Femur (tissue), 1 donor: ENCODE measurements around the gene PADI3.

ENCODE experiments used
- DNase-seq: peaks from one replicate; pipeline ENCODE4 v3.0.0-alpha.2; 2017

PADI3 gene

DNA sequence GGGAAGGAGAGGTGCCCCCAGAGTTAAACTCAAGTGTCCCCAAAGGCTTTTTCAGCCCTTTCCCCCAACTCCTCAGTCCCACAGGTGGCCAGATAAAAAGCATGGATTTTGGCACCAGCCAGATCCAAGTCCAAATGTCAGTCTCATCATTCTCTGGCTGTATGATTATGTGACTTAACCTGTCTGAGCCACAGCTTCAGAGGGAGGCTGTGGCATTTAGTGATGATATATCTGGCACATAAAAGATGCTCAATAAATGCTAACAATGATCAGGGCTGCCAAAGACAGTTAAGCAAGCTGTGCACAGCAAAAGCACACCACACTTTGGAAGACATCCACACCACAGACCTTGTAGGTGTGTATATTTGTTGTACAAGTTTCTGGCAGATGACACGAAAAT is 5.6 kb upstream of the PADI3 start:
- DNase-seq: no peak

DNA sequence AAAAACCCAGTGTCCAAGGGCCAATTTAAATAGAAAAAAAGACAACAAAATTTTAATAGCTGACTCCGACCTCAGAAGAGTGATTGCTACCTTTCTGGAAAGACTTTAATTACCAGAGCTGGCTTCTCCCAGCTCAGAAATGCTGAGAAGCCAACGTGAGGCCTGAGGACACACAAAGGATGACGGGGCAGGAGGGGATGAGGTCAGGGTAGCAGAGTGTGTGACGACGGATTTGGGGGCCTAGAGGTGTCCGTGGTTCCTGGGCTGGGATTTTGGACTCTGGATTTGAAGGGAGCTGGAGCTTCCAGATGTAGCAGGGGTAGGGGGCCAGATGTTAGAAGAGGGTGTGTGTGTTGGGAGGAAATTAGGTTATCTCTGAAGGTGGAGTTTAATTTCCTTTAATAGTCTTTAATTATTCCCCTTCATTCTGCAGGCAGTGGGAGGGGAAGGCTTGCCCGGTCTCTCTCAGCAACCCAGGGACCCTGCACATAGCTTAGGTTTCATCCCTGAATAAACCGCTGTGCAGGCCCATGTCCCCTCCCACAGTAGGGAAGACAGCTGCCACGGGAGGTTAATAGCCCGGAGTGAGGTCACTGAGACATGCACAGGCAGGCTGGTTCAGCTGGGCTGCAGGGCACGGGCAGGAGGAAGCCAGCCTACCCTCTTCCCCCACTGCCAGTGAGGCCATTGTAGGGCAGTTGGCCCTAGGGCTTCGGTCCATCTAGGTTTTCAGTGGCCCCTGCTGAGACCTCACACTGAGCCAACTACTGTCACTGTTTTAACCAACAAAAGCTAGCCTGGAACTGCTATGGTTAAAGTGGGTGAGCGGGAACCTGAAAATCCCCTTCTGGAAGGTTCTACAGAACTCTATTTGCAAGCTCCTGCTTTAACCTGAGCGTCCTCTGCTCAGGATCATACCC is 3.8 kb upstream of the PADI3 start:
- peak; percentile 34 for DNase-seq

DNA sequence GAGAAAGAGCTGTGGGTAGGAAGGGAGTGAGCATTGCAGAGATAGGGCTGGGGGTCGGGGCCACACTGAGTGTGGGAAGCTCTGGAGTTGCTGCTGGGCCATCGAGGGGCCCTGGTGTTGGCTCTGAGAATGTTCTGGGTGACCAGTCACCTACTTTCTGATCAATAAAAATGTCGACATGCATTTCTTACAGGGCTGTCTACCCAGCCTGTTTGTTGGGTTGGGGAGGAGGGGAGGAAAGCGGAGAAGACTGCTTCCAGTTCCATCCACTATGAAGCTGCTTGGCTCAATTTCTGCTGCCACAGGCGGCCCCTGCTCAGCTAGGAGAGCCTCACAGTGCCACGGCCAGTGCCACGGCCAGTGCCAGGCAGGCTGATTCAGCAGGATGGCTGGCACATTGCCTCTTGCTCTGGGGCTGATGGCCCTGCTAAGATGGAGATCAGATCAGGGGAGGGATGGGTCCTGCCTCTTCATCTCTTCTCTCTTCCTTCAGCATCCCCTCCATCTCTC is 3.0 kb upstream of the PADI3 start:
- DNase-seq: no peak

DNA sequence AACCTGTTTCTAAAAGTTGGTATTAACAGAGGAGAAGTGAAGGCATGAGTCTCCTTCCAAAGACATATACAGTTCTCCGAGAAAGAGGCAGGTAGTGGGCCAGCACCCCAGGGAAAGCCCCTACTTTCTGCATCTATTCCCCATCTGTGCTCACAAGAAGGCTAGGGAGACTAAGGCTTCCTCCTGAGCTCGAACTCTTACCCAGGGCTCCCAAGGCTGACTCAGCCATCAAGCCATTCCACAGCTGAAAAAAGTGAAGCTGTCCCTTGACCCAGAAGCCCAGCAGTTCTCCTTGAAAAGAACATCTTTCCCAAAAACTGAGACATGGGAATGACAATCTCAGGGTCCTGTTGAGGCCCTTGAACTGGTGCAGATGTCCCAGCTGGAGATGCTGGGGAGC is 1.9 kb upstream of the PADI3 start:
- DNase-seq: no peak

DNA sequence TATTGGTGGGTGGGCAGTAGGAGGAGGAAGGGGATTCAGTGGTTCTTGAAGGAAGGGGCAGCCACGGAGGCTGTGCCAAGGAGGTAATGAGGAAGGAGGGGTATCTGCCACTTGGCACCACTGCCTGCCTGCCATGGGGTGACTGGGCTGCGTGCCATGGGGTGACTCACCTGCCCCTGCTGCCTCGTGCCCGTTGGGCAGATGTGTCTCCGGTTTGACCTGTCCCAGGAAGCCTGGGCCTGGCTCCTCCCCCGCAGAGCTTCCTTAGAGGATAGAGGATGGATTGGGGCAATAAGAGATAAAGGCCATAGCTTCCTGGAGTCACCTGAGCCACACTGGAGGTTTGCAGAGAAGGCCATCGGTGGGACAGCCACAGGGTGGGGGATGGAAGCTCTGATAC is 1.7 kb downstream of the PADI3 start:
- DNase-seq: no peak

DNA sequence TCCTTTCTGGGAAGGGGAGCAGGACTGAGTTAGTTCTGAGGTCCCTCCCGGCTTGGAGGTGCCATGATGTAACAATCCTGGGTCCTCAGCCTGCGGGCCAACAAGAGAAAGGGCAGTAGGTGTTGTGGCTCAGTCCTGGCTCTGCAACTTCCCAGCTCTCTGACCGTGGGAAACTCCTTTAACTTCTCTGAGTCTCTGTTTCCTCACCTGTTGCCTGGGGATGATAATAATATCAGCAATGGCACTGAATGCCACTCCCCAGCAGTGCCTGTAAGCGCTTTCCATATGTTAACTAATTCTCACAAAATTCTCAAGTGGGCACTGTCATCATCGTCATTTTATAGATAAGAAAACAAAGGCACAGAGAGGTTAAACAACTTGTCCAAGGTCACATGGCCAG is 2.3 kb downstream of the PADI3 start:
- DNase-seq: no peak

DNA sequence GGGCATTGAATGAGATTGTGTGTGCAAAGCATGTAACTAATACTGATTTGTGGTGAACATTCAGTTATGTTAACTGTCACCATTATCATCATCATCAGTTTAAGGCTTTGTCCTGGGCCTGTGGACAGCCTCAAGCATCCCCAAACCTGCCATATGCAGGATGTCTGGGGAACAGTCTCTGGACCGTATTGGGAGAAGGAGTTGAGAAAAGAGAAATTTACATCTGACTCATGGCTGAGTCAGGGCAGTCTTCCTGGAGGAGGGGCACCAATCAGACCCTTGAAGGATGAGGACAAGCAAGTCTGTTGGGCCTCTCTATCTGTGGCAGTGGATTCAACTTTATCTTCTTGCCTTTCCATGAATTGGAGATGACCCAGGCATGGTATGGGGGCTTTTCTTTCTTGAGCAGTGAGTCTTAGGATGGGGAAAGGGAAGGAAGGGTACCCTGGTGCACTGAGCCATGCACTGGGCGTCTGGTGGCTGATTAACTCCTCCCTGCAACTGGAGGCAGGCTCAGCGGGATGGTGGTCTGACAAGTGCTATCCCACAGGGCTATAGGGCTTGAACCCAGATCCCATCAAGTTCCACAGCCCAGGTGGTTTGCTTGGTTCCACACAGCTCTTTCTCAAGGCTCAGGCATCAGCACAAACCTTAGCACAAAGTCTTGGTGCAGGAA is 2.9 kb downstream of the PADI3 start:
- DNase-seq: no peak

DNA sequence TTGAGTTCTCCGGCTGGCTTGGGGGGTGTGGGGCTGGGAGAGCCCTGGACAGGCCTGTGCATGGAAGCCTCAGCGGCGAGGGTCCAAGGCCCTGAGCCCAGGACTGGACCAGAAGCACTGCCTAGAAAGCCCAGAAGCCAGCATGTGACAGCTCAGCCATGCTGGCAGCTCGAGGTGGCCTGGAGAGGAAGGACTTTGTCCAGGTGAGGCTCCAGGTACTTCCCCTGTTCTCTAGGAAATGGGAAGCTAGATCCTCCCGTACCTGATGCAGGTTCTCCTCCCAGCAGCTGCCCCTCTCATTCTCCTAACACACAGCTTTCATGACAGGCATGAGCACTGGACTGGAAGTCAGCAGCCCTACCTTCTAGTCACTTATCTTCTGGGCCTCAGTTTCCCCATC is 6.4 kb downstream of the PADI3 start:
- no peak for DNase-seq

DNA sequence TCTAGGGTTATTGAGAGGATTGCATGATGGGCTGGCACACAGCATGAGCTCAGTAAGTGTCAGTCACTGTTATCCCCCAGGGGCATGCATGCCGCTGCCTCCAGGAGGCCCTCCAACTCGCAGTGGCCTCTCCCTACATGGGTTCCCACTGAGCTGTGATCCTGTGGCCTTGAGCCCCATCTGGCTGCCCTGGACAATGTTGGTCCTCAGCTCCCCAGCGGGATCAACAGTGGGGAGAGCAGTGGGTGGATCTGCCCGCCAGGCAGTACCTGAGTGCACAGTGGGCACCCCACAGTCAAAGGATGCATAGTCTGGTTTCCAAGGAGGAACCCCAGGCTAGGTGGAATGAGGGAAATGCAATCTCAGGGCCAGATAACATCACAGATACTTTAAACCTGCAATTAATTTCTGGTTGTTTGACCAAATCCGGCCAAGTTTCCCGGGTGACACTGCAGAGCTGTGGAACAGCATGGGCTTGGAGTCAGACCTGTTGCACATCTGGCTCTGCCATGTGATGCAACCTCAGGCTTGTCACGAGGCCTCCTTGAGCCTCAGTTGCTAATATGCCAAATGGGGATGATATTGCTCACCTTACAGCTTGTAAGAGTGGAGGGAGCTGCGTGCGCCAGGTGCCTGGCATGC is 9.3 kb downstream of the PADI3 start:
- DNase-seq: no peak

DNA sequence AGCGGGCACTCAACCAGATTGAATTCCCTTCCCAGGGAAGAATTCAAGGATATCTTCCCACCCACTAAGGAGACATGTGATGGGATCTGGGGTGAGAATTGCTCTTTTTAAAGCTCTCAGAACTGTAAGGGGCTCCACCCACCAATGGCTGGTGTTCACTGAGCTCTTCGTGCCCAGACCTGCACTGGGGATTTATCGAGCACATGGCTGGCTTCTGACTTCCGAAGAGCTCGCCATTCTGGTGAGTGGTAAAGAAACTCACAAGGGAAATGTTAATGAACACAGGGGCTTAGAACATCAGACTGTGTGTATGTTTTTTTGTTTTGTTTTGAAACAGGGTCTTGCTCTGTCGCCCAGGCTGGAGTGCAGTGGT is 9.8 kb downstream of the PADI3 start:
- DNase-seq: no peak

DNA sequence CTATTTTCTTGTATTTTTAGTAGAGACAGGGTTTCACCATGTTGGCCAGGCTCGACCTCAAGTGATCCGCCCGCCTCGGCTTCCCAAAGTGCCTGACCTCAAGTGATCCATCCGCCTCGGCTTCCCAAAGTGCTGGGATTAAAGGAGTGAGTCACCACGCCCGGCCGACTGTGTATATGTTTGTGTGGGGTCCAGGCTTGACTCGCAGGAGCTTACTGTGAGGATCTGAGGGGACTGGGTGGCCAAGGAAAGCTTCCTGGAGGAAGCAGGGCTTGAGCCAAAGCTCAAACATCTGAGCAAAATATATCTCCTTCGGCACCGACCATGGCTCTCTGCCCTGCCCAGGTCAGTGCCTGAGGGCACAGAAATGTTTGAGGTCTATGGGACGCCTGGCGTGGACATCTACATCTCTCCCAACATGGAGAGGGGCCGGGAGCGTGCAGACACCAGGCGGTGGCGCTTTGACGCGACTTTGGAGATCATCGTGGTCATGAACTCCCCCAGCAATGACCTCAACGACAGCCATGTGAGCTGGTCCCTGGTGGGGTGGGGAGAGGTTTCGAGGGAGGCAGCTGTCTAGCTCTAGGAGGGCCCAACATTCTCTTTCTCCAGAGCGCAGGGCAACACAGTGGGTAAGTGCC is 10.5 kb downstream of the PADI3 start:
- no peak for DNase-seq

DNA sequence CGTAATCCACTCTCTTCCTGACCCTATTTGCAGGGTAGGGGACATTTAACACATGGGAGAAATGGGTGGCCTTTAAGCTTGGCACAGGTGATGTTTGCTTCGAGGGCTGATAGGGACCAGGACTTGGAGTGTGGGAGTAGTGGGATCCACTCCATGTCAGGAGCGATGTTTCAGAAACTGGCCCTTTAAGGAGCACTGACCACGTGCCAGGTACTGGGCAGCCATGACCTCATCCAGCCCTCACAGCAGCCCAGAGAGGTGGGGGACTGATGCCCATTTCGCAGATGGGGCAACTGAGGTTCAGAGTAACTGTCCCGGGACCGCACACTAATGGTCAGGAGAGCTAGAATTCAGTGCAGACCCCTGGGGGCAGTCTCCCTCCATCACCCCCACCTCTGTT is 11.4 kb downstream of the PADI3 start:
- DNase-seq: no peak

DNA sequence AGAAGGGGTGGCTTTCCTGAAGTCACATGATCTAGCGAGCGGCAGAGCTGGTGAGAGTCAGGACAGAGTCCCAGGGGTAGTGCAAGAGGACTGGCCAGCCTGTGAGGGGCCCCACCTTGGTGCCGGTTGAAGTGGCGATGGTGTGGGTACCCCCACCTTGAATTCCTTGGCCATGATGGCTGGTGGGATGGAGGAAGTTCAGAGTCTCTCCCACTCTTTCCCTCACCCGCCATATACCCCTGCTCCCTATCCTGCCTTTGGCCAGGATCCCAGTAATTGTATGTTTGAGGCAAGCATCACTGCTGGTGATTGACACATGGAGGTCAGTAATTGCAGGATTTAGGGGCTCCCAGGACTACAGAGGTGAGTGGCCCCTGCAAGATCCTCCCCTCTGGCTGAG is 11.8 kb downstream of the PADI3 start:
- no peak for DNase-seq

DNA sequence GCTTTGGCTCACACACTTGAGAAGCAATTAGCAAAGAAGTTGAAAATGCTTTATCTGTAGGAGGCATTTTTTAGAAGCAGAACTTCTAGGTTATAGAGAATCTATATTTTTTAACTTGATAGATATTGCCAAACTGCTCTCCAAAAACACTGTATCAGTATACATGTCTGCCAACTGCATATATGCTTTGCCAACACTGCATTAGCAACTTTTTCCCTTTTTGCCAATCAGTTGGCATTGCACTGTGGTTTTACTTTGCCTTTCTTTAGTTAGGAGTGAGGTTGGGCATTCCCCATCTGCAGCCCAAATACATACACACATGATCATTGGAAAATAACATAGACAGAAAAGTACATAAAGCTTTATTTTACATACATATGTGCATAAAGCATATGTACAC is 15.0 kb downstream of the PADI3 start:
- no peak for DNase-seq

DNA sequence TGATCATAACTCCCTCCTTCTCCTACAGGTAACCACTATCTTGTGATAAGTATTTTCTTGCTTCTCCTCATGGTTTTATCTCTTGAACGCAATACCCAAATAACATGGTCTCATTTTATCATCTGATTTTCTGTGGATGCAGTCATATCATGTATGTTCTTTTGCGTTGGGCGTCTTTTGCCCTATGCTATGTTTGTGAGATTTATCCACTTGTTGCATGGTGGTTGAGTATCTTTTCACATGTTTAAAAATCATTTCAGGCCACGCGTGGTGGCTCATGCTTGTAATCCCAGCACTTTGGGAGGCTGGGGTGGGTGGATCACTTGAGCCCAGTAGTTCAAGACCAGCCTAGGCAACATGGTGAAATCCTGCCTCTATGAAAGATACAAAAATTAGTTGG is 15.6 kb downstream of the PADI3 start:
- DNase-seq: no peak

DNA sequence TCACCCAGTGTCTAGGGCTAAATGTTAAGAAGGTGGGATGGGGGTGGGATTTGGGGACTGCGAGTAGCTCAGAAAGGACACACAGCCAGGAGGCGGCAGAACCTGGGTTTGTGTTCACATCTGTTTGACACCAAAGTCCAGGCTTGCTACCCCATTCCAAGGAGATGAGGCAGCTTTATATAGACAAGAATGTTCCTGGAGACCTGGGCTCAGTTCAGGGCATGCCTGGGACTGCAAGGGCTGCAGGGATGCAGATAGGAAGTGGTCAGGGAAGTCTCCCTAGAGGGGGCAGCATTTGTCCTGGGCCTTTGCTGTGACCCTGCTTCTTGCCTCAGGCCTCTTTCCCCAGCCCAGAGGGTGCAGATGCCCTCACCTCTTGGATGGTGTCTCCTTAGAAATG is 16.3 kb downstream of the PADI3 start:
- no peak for DNase-seq

DNA sequence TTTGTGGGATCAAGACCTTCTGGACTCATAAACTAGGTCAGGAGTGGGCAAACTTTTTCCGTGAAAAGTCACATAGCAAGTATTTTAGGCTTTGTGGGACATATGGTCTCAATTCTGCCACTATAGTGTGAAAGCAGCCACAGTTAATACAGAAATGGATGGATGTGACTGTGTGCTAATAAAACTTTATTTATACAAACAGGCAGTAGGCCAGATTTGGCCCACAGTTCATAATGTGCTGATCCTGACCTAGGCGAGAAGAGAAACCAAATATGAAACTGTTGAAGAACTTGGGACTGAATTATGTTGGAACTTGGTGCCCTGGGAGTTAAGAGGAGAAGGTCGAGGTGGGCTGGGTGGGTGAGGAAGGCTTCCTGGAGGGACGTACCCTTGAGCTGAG is 17.1 kb downstream of the PADI3 start:
- DNase-seq: no peak

DNA sequence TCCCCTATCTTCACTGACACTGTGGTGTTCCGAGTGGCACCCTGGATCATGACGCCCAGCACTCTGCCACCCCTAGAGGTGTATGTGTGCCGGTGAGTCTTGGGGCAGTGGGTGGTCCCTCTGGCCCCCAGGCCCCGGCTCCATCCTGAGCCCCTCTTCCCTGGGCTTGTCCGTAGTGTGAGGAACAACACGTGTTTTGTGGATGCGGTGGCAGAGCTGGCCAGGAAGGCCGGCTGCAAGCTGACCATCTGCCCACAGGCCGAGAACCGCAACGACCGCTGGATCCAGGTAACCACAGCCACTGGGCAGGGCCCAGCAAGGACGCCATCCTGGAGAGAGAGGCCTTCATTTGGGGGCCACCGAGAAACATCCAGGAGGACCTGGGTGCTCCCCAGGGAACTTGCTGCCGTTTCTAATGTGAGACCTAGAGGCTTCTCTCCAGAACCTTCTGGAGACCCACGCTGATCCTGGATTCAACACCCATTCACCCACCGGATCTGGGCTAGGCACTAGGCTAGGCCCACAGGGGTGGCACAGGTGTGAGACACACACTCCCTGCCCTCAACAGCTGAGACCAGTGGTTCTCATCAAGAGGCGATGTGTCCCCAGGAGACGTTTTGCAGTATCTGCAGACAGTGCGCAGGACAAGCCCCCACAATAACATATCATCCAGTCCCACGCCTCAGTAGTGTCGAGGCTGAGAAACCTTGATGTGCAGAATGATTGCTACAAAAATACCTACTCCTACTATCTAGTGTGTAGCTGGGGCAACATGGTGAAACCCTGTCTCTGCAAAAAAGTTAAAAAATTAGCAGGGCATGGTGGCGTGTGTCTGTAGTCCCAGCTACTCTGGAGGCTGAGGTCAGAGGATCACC is 22.2 kb downstream of the PADI3 start:
- DNase-seq: no peak

DNA sequence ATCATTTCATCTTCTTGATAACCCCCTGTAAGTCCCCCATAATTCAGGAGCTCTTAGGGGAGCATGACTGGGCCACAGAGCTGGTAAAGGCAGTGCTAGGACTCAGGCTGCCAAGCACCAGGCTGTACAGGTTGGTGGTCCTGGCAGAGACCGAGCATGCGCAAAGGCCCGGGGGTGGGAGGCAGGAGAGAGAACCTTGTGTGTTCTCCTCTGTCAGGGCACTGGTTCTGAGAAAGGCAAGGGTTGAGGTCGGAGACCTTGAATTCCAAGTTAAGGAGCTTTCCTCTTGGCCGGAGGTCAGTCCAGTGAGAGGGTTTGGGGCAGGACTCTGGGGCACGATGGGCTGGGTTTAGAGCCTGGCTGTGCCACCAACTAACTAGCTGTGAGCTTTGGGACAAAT is 23.2 kb downstream of the PADI3 start:
- no peak for DNase-seq

DNA sequence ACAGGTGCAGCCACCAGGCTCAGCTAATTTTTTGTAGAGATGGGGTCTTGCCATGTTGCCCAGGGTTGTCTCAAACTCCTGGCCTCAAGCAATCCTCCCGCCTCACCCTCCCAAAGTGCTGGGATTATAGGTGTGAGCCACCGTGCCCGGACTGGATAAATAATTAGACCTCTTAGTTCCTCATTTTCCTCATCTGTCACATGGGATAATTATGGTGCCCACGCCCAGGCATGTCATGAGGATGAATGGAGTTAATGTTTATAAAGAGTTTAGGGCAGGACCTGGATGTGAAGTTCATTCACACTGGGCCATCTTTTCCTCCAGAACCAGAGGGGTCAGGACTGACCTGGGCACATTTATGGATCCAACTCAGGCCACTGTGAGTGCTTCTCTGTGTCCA is 23.7 kb downstream of the PADI3 start:
- no peak for DNase-seq

DNA sequence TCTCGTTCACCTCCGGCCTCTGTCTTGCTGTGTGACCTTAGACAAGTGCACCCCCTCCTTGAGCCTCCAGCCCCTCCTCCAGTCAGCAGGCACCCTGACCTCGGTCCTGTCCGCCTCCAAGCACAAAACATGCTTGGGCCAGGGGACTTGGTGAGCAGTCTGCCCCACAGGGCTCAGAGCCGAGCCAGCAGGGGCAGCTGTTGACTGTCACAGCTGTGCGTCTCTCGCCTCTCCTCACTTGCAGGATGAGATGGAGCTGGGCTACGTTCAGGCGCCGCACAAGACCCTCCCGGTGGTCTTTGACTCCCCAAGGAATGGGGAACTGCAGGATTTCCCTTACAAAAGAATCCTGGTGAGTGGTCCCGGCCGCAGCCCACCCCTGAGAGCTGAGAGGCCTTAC is 24.2 kb downstream of the PADI3 start:
- DNase-seq: no peak
